ENCODE measurements around the gene CALHM5. TPM values are rescaled to one million over a fixed set of nuclear protein-coding genes. Genes with fewer than 3 reads are reported as not detected.

Gene CALHM5
- total and polyA plus RNA-seq, 9 of the 15 experiments (the other 6 are each of a cell fraction or from before 2014, with no cell fraction given), result under 0.01 to 0.05 (median 0.02) TPM; not detected in 2

- TF ChIP-seq YY1 (IDR thresholded peaks at IDR 0.05; ENCODE audit: borderline replicate concordance in 1 of 3, control insufficient read depth in 1 of 3, extremely low read depth in 1 of 3, insufficient read depth in 3 of 3, insufficient read length in 1 of 3, insufficient replicate concordance in 2 of 3, low read depth in 1 of 3, low read length in 2 of 3) (peak in 1 of 3 experiments; percentile 39), MYC (IDR thresholded peaks at IDR 0.05; ENCODE audit: low read depth, low read length) (0 out of 2 replicates have a peak, but pooled peaks have one; percentile 14), MYC (CRISPR knock-in tag; IDR thresholded peaks at IDR 0.05; ENCODE audit: borderline replicate concordance, low read depth) (no peak), EWSR1 (IDR thresholded peaks at IDR 0.05; ENCODE audit: borderline replicate concordance, low read depth, partially characterized antibody) (no peak), E2F4 (CRISPR knock-in tag; IDR thresholded peaks at IDR 0.05; ENCODE audit: low read depth) (no peak), NUFIP1 (IDR thresholded peaks at IDR 0.05; ENCODE audit: partially characterized antibody) (no peak), ARID1B (IDR thresholded peaks at IDR 0.05) (no peak; the same call in 1 of the 2 replicates), KLF1 (tag; IDR thresholded peaks at IDR 0.05) (no peak), ZNF318 (IDR thresholded peaks at IDR 0.05; ENCODE audit: borderline replicate concordance in 1 of 2, low read depth in 1 of 2) (no peak), SAFB (IDR thresholded peaks at IDR 0.05; ENCODE audit: borderline replicate concordance, low read depth, low read length) (no peak), ZNF644 (tag; IDR thresholded peaks at IDR 0.05; ENCODE audit: low read depth) (no peak), ZBTB1 (CRISPR knock-in tag; IDR thresholded peaks at IDR 0.05; ENCODE audit: borderline replicate concordance, low read depth) (no peak), SIN3A (IDR thresholded peaks at IDR 0.05; ENCODE audit: borderline replicate concordance in 2 of 2, control insufficient read depth in 1 of 2, low read depth in 2 of 2, low read length in 2 of 2) (no peak), MNT (conservative IDR thresholded peaks at IDR 0.05) (0 out of 4 replicates have a peak, but pooled peaks of 1 of the 2 experiments have one; percentile 20)
Measured at GRCh38 chr6:116511424-116512110, at the start of gene CALHM5 (continued).
